Small intestine (tissue), 16 donors: Measurements from ENCODE around the gene ASB11. TPM values are rescaled to one million over a fixed set of nuclear protein-coding genes. Genes with fewer than 3 reads are reported as not detected.
A peak's percentile ranks its signal among the peaks of the same experiment; 100 is the strongest.

Experiments used
- DNase-seq, 2 donors: peaks; one replicate each; pipeline versions ENCODE4 v3.0.0 to v3.0.0-alpha.2; 2013
- FAIRE-seq: peaks from 2 replicates; lab custom pipeline; 2012; peaks lifted over from hg19 to GRCh38; lab: Jason Lieb, UNC
- H3K27ac ChIP-seq, 3 donors: one replicate each; pipeline ENCODE4 v1.5.1; 2013; ENCODE audit warnings: low read length in 2 of 3, mild to moderate bottlenecking in 2 of 3, control low read depth in 1 of 3, inconsistent platforms in 1 of 3, low read depth in 1 of 3, moderate library complexity in 1 of 3
- H3K27me3 ChIP-seq, 3 donors: one replicate each; pipeline ENCODE4 v1.6.1; 2013; ENCODE audit warnings: low read length in 3 of 3, inconsistent platforms in 1 of 3; ENCODE audit not compliant: control insufficient read depth in 3 of 3, insufficient read depth in 3 of 3
- H3K36me3 ChIP-seq, 3 donors: one replicate each; pipeline ENCODE4 v1.6.1; 2013; ENCODE audit warnings: low read length in 3 of 3, inconsistent platforms in 1 of 3, low read depth in 1 of 3, mild to moderate bottlenecking in 1 of 3, moderate library complexity in 1 of 3; ENCODE audit not compliant: control insufficient read depth in 3 of 3, insufficient read depth in 2 of 3
- H3K4me1 ChIP-seq, 3 donors: one replicate each; pipeline ENCODE4 v1.6.1; 2013; ENCODE audit warnings: low read length in 2 of 3, inconsistent platforms in 1 of 3, low read depth in 1 of 3, mild to moderate bottlenecking in 1 of 3, moderate library complexity in 1 of 3; ENCODE audit not compliant: control insufficient read depth in 3 of 3, insufficient read depth in 2 of 3
- H3K4me3 ChIP-seq, 3 donors: one replicate each; pipeline ENCODE4 v1.5.1; 2013; ENCODE audit warnings: low read length in 3 of 3, control low read depth in 1 of 3, inconsistent platforms in 1 of 3, low read depth in 1 of 3, mild to moderate bottlenecking in 1 of 3, moderate library complexity in 1 of 3
- H3K9me3 ChIP-seq, 2 donors: one replicate each; pipeline ENCODE4 v1.6.1; 2013; ENCODE audit warnings: low read depth in 1 of 2, low read length in 1 of 2; ENCODE audit not compliant: control insufficient read depth in 2 of 2, insufficient read depth in 1 of 2
- WGBS, 3 donors: extraction: QIAGEN DNeasy Blood & Tissue Kit; methylation state at CpG; one replicate each; pipeline ENCODE4 v1.1.7; 2013; 5-methylcytosine and 5-hydroxymethylcytosine counted together
- long read RNA-seq, 10 donors: transcript quantifications; one replicate each; lab custom pipeline, GENCODE V29; 2026
- polyA plus RNA-seq, 4 donors: library from polyadenylated mRNA; stranded (reverse) in 3 of 4; unstranded in 1 of 4; fragments of 200-250 nt in 3 of 4; fragments of 120-200 nt in 1 of 4; gene quantifications; one replicate each; pipeline versions ENCODE4 v1.2.1 to v1.2.3, GENCODE V29; 2013
- donor health status: healthy with polysubstance abuse.
- donor health status: control.
- donor health status: control.
- donor health status: Bipolar disorder and iron deficiency.
- donor health status: healthy.

ASB11 gene, protein sequence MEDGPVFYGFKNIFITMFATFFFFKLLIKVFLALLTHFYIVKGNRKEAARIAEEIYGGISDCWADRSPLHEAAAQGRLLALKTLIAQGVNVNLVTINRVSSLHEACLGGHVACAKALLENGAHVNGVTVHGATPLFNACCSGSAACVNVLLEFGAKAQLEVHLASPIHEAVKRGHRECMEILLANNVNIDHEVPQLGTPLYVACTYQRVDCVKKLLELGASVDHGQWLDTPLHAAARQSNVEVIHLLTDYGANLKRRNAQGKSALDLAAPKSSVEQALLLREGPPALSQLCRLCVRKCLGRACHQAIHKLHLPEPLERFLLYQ
- polyA plus RNA-seq: under 1 TPM in 3 of 4 donors, not detected in 1; 0.01 to 0.27 (median 0.04) TPM
- long read RNA-seq, donor 1: 0 reads
- long read RNA-seq, donor 2: 0 reads
- long read RNA-seq, donor 3: 0 reads
- long read RNA-seq, donor 4: 0 reads
- long read RNA-seq, donor 5: 0 reads
- long read RNA-seq, donor 6: 0 reads
- long read RNA-seq, donor 7, transcript ASB11-203 (7 exons, 1,484 nt): major isoform, 9 of 16 reads
- long read RNA-seq, donor 7, partial matches to known transcripts: 7 of 16 reads
- long read RNA-seq, donor 7, other reads (novel, unspliced or antisense): 0 of 16 reads
- long read RNA-seq, donor 8: 0 reads
- long read RNA-seq, donor 9: 0 reads
- long read RNA-seq, donor 10: 0 reads

- WGBS, 3 donors: 47 to 71% (median 59%) methylated on average over 3 of the region's 3 CpGs
- no peak for DNase-seq
- H3K27ac ChIP-seq: no peak within 1 kb of the TSS
- no peak within 1 kb of the TSS for H3K4me3 ChIP-seq
- no peak for FAIRE-seq
- H3K27me3 ChIP-seq: no peaks in the 10 kb centered on the region
- H3K9me3 ChIP-seq: no peaks in the 10 kb centered on the region
- no peaks in the 10 kb centered on the region for H3K36me3 ChIP-seq
- no peaks in the 10 kb centered on the region for H3K4me1 ChIP-seq
These were observed at the start of gene ASB11 for GRCh38 chrX:15315509-15315908. TSS of gene ASB11 (minus strand) at chrX:15315640. CDS start at chrX:15315605, 35 bp downstream.

DNA sequence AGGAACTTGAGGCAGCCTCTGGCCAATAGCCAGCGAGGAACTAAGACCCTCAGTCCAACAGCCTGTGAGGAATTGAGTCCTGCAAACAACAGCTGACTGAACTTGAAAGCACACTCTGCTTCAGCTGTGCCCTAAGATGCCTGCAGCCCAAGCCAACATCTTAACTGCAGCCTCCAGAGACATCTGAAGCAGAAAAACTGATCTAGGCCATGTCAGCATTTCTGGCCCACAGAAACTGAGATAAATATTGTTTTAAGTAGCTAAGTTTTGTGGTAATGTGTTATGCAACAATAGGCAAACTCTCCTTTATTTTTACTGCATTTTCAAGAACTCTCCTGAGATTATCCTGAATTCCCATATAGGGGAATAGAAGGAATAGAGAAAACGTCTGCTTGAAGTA, 44.3 kb upstream of the ASB11 start:
- H3K4me3 ChIP-seq: no peak overlapping the region
- H3K4me1 ChIP-seq: no peaks in the 10 kb centered on the region
- 44 to 71% (median 67%) methylated on average over 2 of the region's 2 CpGs for WGBS, 3 donors
- H3K9me3 ChIP-seq: no peaks in the 10 kb centered on the region
- no peaks in the 10 kb centered on the region for H3K27me3 ChIP-seq
- H3K27ac ChIP-seq: no peak overlapping the region
- no peak for DNase-seq
- no peaks in the 10 kb centered on the region for H3K36me3 ChIP-seq
- no peak for FAIRE-seq

- Histone ChIP-seq H3K4me1 (no peaks in the 10 kb centered on the region), H3K4me3 (no peak overlapping the region), H3K27ac (no peak overlapping the region), H3K27me3 (no peaks in the 10 kb centered on the region), H3K9me3 (no peaks in the 10 kb centered on the region), H3K36me3 (no peaks in the 10 kb centered on the region)
- WGBS, 3 donors: 57 to 85% (median 73%) methylated on average over 2 of the region's 2 CpGs
- FAIRE-seq (no peak), DNase-seq (no peak)
These were observed 43.1 kb upstream of the ASB11 start for GRCh38 chrX:15358533-15358932.

DNA sequence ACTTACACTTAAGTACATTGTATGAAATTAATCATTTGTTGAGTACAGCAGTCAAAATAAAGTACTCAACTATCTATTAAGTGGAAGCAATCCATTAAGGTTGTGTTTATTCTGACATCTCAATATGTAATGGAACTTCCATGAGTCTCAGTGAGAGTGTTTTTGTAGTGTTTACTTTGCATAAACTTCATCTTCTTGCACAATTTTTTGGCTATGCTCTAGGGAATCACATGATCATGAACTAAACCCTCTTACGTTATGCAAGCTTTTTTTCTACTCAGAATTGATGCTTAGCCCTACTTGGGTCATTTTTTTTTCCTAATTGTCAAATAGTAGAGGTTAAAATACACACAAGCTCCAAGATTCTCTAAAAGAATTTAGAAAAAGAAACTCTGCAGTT, 41.0 kb upstream of the ASB11 start:
- WGBS, 3 donors: 44 to 72% (median 51%) methylated on average over 1 of the region's 1 CpG
- no peak overlapping the region for H3K27ac ChIP-seq
- no peaks in the 10 kb centered on the region for H3K27me3 ChIP-seq
- H3K4me1 ChIP-seq: no peaks in the 10 kb centered on the region
- DNase-seq (peak in 1 of 2 donors; percentile 3), FAIRE-seq (no peak)
- H3K9me3 ChIP-seq: no peaks in the 10 kb centered on the region
- H3K36me3 ChIP-seq: no peaks in the 10 kb centered on the region
- H3K4me3 ChIP-seq: no peak overlapping the region

- 74 to 82% (median 76%) methylated on average over 8 of the region's 8 CpGs for WGBS, 3 donors
- Histone ChIP-seq H3K4me3 (no peak overlapping the region), H3K4me1 (no peaks in the 10 kb centered on the region), H3K9me3 (no peaks in the 10 kb centered on the region), H3K27ac (no peak overlapping the region), H3K36me3 (no peaks in the 10 kb centered on the region), H3K27me3 (no peaks in the 10 kb centered on the region)
- FAIRE-seq: no peak
- DNase-seq: no peak
These were observed 35.0 kb upstream of the ASB11 start for GRCh38 chrX:15350329-15350996.

DNA sequence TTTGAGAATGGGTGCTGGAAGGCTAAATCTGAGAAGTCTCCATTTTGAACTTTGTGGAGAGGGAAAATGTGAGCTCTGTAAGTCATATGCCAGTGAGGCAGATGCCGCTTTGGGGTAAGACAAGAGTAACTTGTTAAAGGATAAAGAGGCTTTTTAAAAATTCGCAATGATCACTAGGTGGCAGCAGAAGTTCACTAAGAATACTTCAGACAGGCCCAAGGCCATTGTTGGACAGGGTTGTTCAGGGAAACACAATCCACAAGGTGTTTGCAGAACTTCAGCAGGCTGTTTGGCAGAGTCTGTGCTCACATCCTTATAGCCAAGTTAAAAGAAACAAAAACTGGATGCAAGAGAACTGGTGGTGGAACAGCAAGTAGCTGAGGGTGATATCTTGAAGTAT, 33.6 kb upstream of the ASB11 start:
- Histone ChIP-seq H3K27me3 (no peaks in the 10 kb centered on the region), H3K27ac (no peak overlapping the region), H3K4me3 (no peak overlapping the region), H3K9me3 (no peaks in the 10 kb centered on the region), H3K36me3 (no peaks in the 10 kb centered on the region), H3K4me1 (no peaks in the 10 kb centered on the region)
- WGBS, 3 donors: 16 to 31% (median 16%) methylated on average over 2 of the region's 2 CpGs
- DNase-seq (peak; percentile 47 to 51), FAIRE-seq (no peak)

DNA sequence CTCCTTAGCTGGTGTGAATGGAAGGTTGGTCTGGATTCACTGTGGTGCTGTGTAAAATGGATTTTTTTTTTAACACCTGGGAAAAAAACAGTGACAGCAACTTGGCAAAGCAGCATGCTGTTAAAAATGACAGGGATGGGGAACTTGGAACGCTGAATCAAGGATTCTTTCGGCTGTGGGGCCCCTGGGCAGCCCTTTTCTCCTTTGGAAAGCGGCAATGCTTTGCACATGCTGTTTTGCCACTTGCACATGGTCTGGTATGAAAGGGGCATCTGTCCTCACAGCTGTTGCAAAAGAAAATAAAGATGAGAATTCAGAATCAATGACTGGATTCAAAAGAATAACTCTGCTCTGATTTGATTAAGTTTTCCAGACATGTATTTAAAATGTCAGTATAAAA, 30.5 kb upstream of the ASB11 start:
- H3K27ac ChIP-seq: no peak overlapping the region
- H3K4me3 ChIP-seq: no peak overlapping the region
- H3K36me3 ChIP-seq: no peaks in the 10 kb centered on the region
- DNase-seq (no peak), FAIRE-seq (no peak)
- H3K27me3 ChIP-seq: no peaks in the 10 kb centered on the region
- no peaks in the 10 kb centered on the region for H3K4me1 ChIP-seq
- H3K9me3 ChIP-seq: no peaks in the 10 kb centered on the region
- 63 to 82% (median 76%) methylated on average over 3 of the region's 3 CpGs for WGBS, 3 donors

DNA sequence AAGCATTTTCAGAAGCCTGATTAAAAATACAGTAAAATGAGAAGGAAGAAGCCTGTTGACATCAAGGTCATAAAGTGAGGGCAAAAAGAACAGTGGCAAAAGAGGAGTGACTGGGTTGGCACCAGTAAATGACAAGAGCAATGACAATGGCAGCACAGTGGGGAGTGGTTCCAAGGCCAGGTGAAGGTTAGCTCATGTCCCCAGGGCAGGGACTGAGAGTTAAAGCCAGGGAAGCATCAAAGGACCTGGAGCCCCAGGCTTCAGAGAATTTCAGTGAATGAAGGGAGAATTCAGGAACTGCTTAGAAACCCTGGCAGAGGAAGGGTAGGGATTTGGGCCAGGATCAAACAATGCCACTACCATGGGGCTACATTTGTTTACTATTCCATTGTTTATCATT, 28.7 kb upstream of the ASB11 start:
- Histone ChIP-seq H3K27me3 (no peaks in the 10 kb centered on the region), H3K36me3 (no peaks in the 10 kb centered on the region), H3K4me3 (no peak overlapping the region), H3K9me3 (no peaks in the 10 kb centered on the region), H3K27ac (no peak overlapping the region), H3K4me1 (no peaks in the 10 kb centered on the region)
- FAIRE-seq (no peak), DNase-seq (no peak)
